Liver (tissue), 9 donors: Measurements from ENCODE around the gene KRT14. TPM values are rescaled to one million over a fixed set of nuclear protein-coding genes. Genes with fewer than 3 reads are reported as not detected.
"Not testable (repeated sequence)": the region's sequence is repeated elsewhere in the genome, so short reads cannot be mapped to it uniquely, and the experiment has no call there.

Source experiments
- DNase-seq: peaks from one replicate; pipeline ENCODE4 v3.0.0-alpha.2; 2017; ENCODE audit warnings: low spot score
- H3K27ac ChIP-seq, 2 donors: one replicate each; pipeline ENCODE4 v1.7.0; 2013; ENCODE audit warnings: inconsistent platforms in 2 of 2, low read length in 2 of 2, control low read depth in 1 of 2, low read depth in 1 of 2, mild to moderate bottlenecking in 1 of 2
- H3K27me3 ChIP-seq, 4 donors: one replicate each; pipeline versions ENCODE4 v1.6.1 to v1.7.0; 2013; ENCODE audit warnings: low read length in 3 of 4, inconsistent platforms in 1 of 4, mild to moderate bottlenecking in 1 of 4, moderate library complexity in 1 of 4; ENCODE audit not compliant: control insufficient read depth in 4 of 4, insufficient read depth in 4 of 4
- H3K36me3 ChIP-seq, 4 donors: one replicate each; pipeline versions ENCODE4 v1.6.1 to v1.7.0; 2013; ENCODE audit warnings: low read length in 3 of 4, mild to moderate bottlenecking in 3 of 4, low read depth in 1 of 4, moderate library complexity in 1 of 4; ENCODE audit not compliant: control insufficient read depth in 4 of 4, insufficient read depth in 3 of 4
- H3K4me1 ChIP-seq, 4 donors: one replicate each; pipeline versions ENCODE4 v1.6.1 to v1.7.0; 2013; ENCODE audit warnings: low read length in 3 of 4, mild to moderate bottlenecking in 3 of 4, moderate library complexity in 1 of 4; ENCODE audit not compliant: control insufficient read depth in 4 of 4, insufficient read depth in 4 of 4
- H3K4me3 ChIP-seq, 3 donors: one replicate each; pipeline versions ENCODE4 v1.6.1 to v1.7.0; 2013; ENCODE audit warnings: low read length in 3 of 3, control low read depth in 1 of 3, low read depth in 1 of 3, mild to moderate bottlenecking in 1 of 3
- H3K9ac ChIP-seq, 2 donors: one replicate each; pipeline ENCODE4 v1.7.0; 2013; ENCODE audit warnings: low read length in 2 of 2, mild to moderate bottlenecking in 2 of 2, moderate library complexity in 2 of 2, control low read depth in 1 of 2, low read depth in 1 of 2
- H3K9me3 ChIP-seq, 4 donors: one replicate each; pipeline versions ENCODE4 v1.6.1 to v1.7.0; 2013; ENCODE audit warnings: low read length in 3 of 4; ENCODE audit not compliant: control insufficient read depth in 4 of 4
- FOXA1 ChIP-seq: IDR thresholded peaks from 2 replicates; pipeline ENCODE4 v1.6.1; 2016; ENCODE audit warnings: antibody characterized with exemption
- GABPA ChIP-seq, 2 donors: IDR thresholded peaks in 1 of 2; conservative IDR thresholded peaks in 1 of 2; 2 replicates each; pipeline ENCODE4 v1.6.1; 2016; ENCODE audit warnings: antibody characterized with exemption in 2 of 2, mild to moderate bottlenecking in 1 of 2, moderate library complexity in 1 of 2
- HNF4A ChIP-seq, 2 donors: conservative IDR thresholded peaks; 2 replicates each; pipeline ENCODE4 v1.6.1; 2016; ENCODE audit warnings: antibody characterized with exemption in 2 of 2, mild to moderate bottlenecking in 2 of 2
- HNF4G ChIP-seq: IDR thresholded peaks from 2 replicates; pipeline ENCODE4 v1.6.1; 2016; ENCODE audit warnings: antibody characterized with exemption
- JUND ChIP-seq, 2 donors: IDR thresholded peaks; 2 replicates each; pipeline ENCODE4 v1.6.1; 2016; ENCODE audit warnings: antibody characterized with exemption in 2 of 2
- NR2F2 ChIP-seq: IDR thresholded peaks from 2 replicates; pipeline ENCODE4 v1.6.1; 2016; ENCODE audit warnings: antibody characterized with exemption
- RAD21 ChIP-seq, 2 donors: IDR thresholded peaks; 2 replicates each; pipeline ENCODE4 v1.6.1; 2016; ENCODE audit warnings: antibody characterized with exemption in 2 of 2, mild to moderate bottlenecking in 2 of 2
- RXRA ChIP-seq, 2 donors: IDR thresholded peaks; 2 replicates each; pipeline ENCODE4 v1.6.1; 2017 to 2018; ENCODE audit warnings: antibody characterized with exemption in 2 of 2, mild to moderate bottlenecking in 1 of 2
- SP1 ChIP-seq: IDR thresholded peaks from 2 replicates; pipeline ENCODE4 v1.6.1; 2018; ENCODE audit warnings: antibody characterized with exemption, mild to moderate bottlenecking
- TAF1 ChIP-seq: conservative IDR thresholded peaks from 2 replicates; pipeline ENCODE4 v1.6.1; 2016; ENCODE audit warnings: antibody characterized with exemption, mild to moderate bottlenecking
- YY1 ChIP-seq: IDR thresholded peaks from 2 replicates; pipeline ENCODE4 v1.6.1; 2016; ENCODE audit warnings: antibody characterized with exemption, mild to moderate bottlenecking
- WGBS: extraction: QIAGEN DNeasy Blood & Tissue Kit; methylation state at CpG from one replicate; pipeline ENCODE4 v1.1.7; 2013; 5-methylcytosine and 5-hydroxymethylcytosine counted together
- polyA plus RNA-seq, 2 donors: library from polyadenylated mRNA; stranded (reverse) in 1 of 2; unstranded in 1 of 2; fragments of 200-250 nt in 1 of 2; fragments of >200 nt in 1 of 2; fragmentation: Nextera tagmentation in 1 of 2; extraction: Ambion mirVana in 1 of 2; gene quantifications; one replicate each; pipeline versions ENCODE4 v1.2.1 to v1.2.3, GENCODE V29; 2013 to 2015
- total RNA-seq, 2 donors: library from RNA; depleted of rRNA; stranded (reverse); fragments of >200 nt; gene quantifications; one replicate each; pipeline ENCODE4 v1.2.3, GENCODE V29; 2014
- TF ChIP-seq, protein P1 (sequence below): fragments of 150-350 bp; IDR thresholded peaks from 2 replicates; pipeline ENCODE4 v1.5.1; 2017; ENCODE audit warnings: improper control_type of control experiment, low read depth, low read length; ENCODE audit not compliant: missing input control
- TF ChIP-seq, protein P2 (sequence below): IDR thresholded peaks from 2 replicates; pipeline ENCODE4 v1.6.1; 2016; ENCODE audit warnings: antibody characterized with exemption
- TF ChIP-seq, protein P3 (sequence below): IDR thresholded peaks from 2 replicates; pipeline ENCODE4 v1.6.1; 2016; ENCODE audit warnings: antibody characterized with exemption
- donor health status: healthy.
- donor health status: healthy.
- donor health status: healthy.
- donor health status: healthy.
- donor health status: healthy.

The KRT14 gene
- total and polyA plus RNA-seq, 4 donors = not detected

DNA sequence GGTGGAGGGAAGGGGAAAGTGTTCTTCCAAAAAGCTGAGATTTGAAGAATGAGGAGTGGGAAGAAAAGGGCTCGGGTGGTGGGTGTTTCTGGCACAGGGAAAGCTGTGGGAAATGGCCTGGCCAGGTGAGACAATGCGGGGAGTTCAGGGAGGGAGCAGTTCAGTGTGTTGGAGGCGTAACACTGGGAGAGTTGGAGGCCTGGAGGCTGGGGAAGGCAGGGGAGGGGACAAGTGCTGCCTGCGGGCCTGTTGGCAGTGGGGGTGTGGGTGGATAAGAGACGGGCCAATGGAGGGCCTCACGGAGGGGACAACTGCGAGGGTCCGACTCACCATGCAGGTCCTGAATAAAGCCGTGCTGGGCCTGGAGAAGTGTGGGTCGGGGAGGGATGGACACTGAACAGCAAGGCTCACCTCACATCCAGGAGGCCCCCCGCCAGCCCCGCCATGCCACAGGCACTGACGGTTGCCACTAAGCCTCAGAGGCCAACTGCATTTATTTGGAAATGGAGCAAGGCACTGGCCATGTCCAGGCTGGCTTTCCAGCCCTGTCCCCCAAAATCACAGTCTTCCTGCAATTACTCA lies 40.8 kb downstream of the KRT14 start (continued):
- TF ChIP-seq, protein P1, sequence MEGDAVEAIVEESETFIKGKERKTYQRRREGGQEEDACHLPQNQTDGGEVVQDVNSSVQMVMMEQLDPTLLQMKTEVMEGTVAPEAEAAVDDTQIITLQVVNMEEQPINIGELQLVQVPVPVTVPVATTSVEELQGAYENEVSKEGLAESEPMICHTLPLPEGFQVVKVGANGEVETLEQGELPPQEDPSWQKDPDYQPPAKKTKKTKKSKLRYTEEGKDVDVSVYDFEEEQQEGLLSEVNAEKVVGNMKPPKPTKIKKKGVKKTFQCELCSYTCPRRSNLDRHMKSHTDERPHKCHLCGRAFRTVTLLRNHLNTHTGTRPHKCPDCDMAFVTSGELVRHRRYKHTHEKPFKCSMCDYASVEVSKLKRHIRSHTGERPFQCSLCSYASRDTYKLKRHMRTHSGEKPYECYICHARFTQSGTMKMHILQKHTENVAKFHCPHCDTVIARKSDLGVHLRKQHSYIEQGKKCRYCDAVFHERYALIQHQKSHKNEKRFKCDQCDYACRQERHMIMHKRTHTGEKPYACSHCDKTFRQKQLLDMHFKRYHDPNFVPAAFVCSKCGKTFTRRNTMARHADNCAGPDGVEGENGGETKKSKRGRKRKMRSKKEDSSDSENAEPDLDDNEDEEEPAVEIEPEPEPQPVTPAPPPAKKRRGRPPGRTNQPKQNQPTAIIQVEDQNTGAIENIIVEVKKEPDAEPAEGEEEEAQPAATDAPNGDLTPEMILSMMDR = no peak
- no peak for TF ChIP-seq YY1

DNA sequence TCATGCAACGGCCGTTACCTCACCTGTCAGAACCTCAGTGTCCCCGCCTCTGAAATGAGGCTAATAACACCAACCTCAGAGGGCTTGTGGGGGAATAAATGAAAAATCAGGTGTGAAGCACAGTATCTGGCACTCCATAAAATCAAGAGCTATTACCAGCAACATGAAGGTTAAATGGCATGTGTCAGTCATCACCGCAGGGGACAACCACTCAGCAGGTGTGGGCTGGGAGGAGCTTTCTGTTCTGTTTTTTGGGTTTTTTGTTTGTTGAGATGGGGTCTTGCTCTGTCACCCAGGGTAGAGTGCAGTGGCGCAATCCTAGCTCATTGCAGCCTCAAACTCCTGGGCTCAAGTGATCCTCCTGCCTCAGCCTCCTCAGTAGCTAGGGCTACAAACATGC lies 41.8 kb downstream of the KRT14 start:
- TF ChIP-seq HNF4G (no peak), FOXA1 (no peak), TAF1 (no peak), RXRA (IDR thresholded peaks at IDR 0.05) (no peak), NR2F2 (no peak)
- TF ChIP-seq, protein P2, sequence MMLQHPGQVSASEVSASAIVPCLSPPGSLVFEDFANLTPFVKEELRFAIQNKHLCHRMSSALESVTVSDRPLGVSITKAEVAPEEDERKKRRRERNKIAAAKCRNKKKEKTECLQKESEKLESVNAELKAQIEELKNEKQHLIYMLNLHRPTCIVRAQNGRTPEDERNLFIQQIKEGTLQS = no peak
- TF ChIP-seq, protein P3, sequence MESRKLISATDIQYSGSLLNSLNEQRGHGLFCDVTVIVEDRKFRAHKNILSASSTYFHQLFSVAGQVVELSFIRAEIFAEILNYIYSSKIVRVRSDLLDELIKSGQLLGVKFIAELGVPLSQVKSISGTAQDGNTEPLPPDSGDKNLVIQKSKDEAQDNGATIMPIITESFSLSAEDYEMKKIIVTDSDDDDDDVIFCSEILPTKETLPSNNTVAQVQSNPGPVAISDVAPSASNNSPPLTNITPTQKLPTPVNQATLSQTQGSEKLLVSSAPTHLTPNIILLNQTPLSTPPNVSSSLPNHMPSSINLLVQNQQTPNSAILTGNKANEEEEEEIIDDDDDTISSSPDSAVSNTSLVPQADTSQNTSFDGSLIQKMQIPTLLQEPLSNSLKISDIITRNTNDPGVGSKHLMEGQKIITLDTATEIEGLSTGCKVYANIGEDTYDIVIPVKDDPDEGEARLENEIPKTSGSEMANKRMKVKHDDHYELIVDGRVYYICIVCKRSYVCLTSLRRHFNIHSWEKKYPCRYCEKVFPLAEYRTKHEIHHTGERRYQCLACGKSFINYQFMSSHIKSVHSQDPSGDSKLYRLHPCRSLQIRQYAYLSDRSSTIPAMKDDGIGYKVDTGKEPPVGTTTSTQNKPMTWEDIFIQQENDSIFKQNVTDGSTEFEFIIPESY = no peak
- no peak overlapping the region for H3K4me3 ChIP-seq
- peaks cover 3 to 8% (median 6%) of the 10 kb centered on the region in 4 donors for H3K4me1 ChIP-seq
- H3K27ac ChIP-seq = no peak overlapping the region
- H3K27me3 ChIP-seq = peaks cover 0 to 5% (median under 1%) of the 10 kb centered on the region in 4 donors
- no peak for DNase-seq
- WGBS = 89% methylated on average over 5 of the region's 5 CpGs
- H3K9ac ChIP-seq = no peak overlapping the region
- H3K36me3 ChIP-seq = no peaks in the 10 kb centered on the region
- peaks cover 0 to 3% (median under 1%) of the 10 kb centered on the region in 4 donors for H3K9me3 ChIP-seq

DNA sequence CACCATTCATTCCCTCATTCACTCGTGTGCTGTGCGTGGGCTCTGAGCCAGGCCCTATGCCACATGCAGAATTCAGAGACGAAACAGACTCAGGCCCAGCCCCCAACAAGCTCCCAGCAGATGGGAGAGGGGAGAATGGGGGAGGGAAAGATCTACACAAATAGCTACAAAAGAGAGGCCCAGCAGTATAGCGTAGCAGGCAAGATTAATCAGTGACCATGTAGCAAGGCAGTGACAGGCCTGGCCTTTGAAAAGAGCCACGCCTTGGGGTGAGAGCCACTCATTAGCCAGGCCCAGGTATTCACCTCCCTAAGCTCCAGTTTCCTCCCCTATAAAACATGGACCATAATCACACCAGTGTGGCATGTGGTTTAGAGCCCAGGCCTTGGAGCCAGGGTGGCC lies 42.2 kb downstream of the KRT14 start:
- Histone ChIP-seq H3K27ac (no peak overlapping the region), H3K4me3 (no peak overlapping the region), H3K4me1 (peaks cover 3 to 8% (median 6%) of the 10 kb centered on the region in 4 donors), H3K9me3 (peaks cover 0 to 3% (median under 1%) of the 10 kb centered on the region in 4 donors), H3K9ac (no peak overlapping the region), H3K27me3 (peaks cover 0 to 5% (median 1%) of the 10 kb centered on the region in 4 donors), H3K36me3 (no peaks in the 10 kb centered on the region)
- no peak for DNase-seq
- 70% methylated on average over 5 of the region's 5 CpGs for whole genome bisulfite sequencing
- TF ChIP-seq, protein P1 = no peak
- TF ChIP-seq SP1 (no peak), GABPA (IDR thresholded peaks at IDR 0.05 in 1 of 2, conservative IDR thresholded peaks at IDR 0.05 in 1 of 2) (no peak), RXRA (IDR thresholded peaks at IDR 0.05) (no peak), TAF1 (no peak), RAD21 (IDR thresholded peaks at IDR 0.05) (no peak), HNF4A (conservative IDR thresholded peaks at IDR 0.05) (no peak), JUND (IDR thresholded peaks at IDR 0.05) (no peak)
- TF ChIP-seq, protein P2 = no peak
- TF ChIP-seq, protein P3 = no peak

DNA sequence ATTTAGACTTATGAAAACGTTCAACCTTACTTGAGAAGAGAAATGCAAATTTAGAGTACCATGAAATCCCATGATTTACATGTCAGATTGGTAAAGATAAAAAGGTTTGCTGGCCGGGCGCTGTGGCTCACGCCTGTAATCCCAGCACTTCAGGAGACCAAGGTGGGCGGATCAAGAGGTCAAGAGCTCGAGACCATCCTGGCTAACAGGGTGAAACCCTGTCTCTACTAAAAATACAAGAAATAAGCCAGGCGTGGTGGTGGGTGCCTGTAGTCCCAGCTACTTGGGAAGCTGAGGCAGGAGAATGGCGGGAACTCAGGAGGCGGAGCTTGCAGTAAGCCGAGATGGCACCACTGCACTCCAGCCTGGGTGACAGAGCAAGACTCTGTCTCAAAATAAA lies 43.9 kb downstream of the KRT14 start:
- not testable (repeated sequence) for H3K9me3 ChIP-seq, H3K27me3 ChIP-seq, H3K27ac ChIP-seq, DNase-seq, H3K36me3 ChIP-seq, H3K4me3 ChIP-seq, H3K4me1 ChIP-seq, H3K9ac ChIP-seq
- 83% methylated on average over 10 of the region's 10 CpGs for WGBS
